H1 (cell line): Measurements from ENCODE around the gene CDH20. TPM values are rescaled to one million over a fixed set of nuclear protein-coding genes. Genes with fewer than 3 reads are reported as not detected.

Experiments used
- EP300 ChIP-seq, 2 experiments: IDR thresholded peaks; 1 replicate in 1 of 2; 2 replicates in 1 of 2; pipeline ENCODE4 v1.6.1; 2011 to 2012; ENCODE audit warnings: low read depth in 2 of 2, low read length in 2 of 2, mild to moderate bottlenecking in 2 of 2, borderline replicate concordance in 1 of 2, inconsistent platforms in 1 of 2, moderate library complexity in 1 of 2
- KDM1A ChIP-seq: fragments of 200-600, 300-600 bp; sonication (generic); IDR thresholded peaks from 2 replicates; pipeline ENCODE4 v1.7.1; 2016; ENCODE audit warnings: mild to moderate bottlenecking, low read length, borderline replicate concordance
- SIRT6 ChIP-seq: IDR thresholded peaks from one replicate; pipeline ENCODE4 v1.7.1; 2012; ENCODE audit warnings: low read length, inconsistent platforms
- polyA plus RNA-seq, 7 experiments: library from polyadenylated mRNA; depleted of rRNA in 3 of 7; stranded (reverse) in 5 of 7; unstranded in 2 of 7; fragments of >200 nt in 5 of 7; fragments of 200-250 nt in 2 of 7; gene quantifications; 1 replicate in 5 of 7; 2 replicates in 1 of 7; 4 replicates in 1 of 7; pipeline versions ENCODE4 v1.2.1 to v1.2.3, GENCODE V29; 2011 to 2013; ENCODE audit warnings: missing spikeins in 2 of 7, mixed read lengths in 2 of 7
- total RNA-seq: library from RNA; stranded (reverse); fragmentation: NEBNext Ultra II Directional; extraction: Animal tissue kit (Norgen Biotek cat#: 25700); gene quantifications from 2 replicates; pipeline ENCODE4 v1.2.1, GENCODE V29; 2021

The CDH20 gene
- total and polyA plus RNA-seq, 2 of the 8 experiments (the other 6 are each of a cell fraction or from before 2014, with no cell fraction given) = 0.07 to 0.12 TPM

- TF ChIP-seq KDM1A (no peak), SIRT6 (no peak), EP300 (IDR thresholded peaks at IDR 0.05; ENCODE audit: borderline replicate concordance in 1 of 2, low read depth in 2 of 2, low read length in 2 of 2) (no peak)
These were observed 195.7 kb downstream of the CDH20 start (continued) for GRCh38 chr18:61528961-61529360.
